ENCODE results near the gene MMRN2. TPM values are rescaled to one million over a fixed set of nuclear protein-coding genes. Genes with fewer than 3 reads are reported as not detected.

Gene MMRN2
- total RNA-seq, 2 donors from 2014 or later: 16.8 to 17.4 TPM

DNA sequence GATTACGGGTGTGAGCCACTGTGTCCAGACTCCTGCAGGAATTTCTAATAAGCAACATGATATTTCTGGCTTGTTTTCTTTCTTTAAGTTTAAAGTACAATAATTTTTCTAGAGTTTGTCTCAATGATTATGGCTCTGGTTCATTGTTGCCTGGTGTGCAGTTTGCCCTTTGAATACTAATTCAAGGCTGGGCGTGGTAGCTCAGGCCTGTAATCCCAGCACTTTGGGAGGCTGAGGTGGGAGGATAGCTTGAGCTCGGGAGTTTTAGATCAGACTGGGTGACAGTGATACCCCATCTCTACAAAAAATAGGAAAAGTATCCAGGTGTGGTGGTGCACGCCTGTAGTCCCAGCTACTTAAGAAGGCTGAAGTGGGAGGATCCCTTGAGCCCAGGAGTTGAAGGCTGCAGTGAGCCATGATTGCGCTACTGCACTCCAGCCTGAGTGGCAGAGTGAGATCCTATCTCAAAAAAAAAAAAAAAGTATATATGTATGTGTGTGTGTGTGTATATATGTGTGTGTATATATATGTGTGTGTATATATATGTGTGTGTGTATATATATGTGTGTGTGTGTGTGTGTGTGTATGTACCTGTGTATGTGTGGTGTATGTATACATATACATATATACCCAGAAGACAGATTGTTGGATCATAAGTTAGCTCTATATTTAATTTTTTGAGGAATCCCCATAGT, 19.1 kb upstream of the MMRN2 start:
- H3K27ac ChIP-seq: no peak overlapping the region
- peaks cover 21% of the 10 kb centered on the region for H3K4me1 ChIP-seq
- WGBS, 2 donors: 95 to 96% methylated on average over 5 of the region's 5 CpGs
- no peaks in the 10 kb centered on the region for H3K9me3 ChIP-seq
- no peak overlapping the region for H3K4me3 ChIP-seq
- intact Hi-C loops (cut with DNase I): no loop called here
- no peak for ATAC-seq
- no peaks in the 10 kb centered on the region for H3K36me3 ChIP-seq (replicated peaks in 1 of 2; ENCODE audit: insufficient read depth in 1 of 2, low read depth in 2 of 2)
- no peak for DNase-seq
- TF ChIP-seq, protein P1, sequence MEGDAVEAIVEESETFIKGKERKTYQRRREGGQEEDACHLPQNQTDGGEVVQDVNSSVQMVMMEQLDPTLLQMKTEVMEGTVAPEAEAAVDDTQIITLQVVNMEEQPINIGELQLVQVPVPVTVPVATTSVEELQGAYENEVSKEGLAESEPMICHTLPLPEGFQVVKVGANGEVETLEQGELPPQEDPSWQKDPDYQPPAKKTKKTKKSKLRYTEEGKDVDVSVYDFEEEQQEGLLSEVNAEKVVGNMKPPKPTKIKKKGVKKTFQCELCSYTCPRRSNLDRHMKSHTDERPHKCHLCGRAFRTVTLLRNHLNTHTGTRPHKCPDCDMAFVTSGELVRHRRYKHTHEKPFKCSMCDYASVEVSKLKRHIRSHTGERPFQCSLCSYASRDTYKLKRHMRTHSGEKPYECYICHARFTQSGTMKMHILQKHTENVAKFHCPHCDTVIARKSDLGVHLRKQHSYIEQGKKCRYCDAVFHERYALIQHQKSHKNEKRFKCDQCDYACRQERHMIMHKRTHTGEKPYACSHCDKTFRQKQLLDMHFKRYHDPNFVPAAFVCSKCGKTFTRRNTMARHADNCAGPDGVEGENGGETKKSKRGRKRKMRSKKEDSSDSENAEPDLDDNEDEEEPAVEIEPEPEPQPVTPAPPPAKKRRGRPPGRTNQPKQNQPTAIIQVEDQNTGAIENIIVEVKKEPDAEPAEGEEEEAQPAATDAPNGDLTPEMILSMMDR (IDR thresholded peaks at IDR 0.05): no peak
- TF ChIP-seq POLR2A (IDR thresholded peaks at IDR 0.05): no peak
- no peaks in the 10 kb centered on the region for H3K27me3 ChIP-seq

DNA sequence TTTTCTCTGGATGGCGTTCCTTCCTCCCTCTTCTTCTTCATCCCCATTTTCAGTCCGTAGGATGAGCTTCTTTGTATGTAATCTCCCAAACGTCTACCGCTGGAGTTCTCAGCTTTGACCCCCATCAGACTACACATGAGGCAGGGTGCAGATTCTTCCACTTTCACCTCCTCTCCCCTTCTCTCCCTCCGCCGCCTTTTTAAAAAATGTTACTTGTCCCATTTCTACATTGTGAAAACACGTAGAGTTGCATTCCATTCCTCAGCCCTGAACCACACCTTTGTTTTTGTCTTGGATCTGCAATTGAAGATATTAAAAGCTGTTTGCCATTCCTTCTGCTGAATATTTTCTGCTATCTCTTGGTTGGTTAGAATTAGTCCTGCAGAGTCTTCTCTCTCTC, 17.1 kb upstream of the MMRN2 start:
- intact Hi-C loops (cut with DNase I): no loop called here
- Histone ChIP-seq H3K36me3 (replicated peaks in 1 of 2; ENCODE audit: insufficient read depth in 1 of 2, low read depth in 2 of 2) (no peaks in the 10 kb centered on the region), H3K27me3 (no peaks in the 10 kb centered on the region), H3K4me1 (peaks cover 20% of the 10 kb centered on the region), H3K27ac (no peak overlapping the region), H3K9me3 (no peaks in the 10 kb centered on the region), H3K4me3 (no peak overlapping the region)
- 75 to 79% methylated on average over 7 of the region's 7 CpGs for WGBS, 2 donors
- ATAC-seq: no peak
- no peak for TF ChIP-seq POLR2A (IDR thresholded peaks at IDR 0.05)
- TF ChIP-seq, protein P1 (IDR thresholded peaks at IDR 0.05): no peak
- no peak for DNase-seq

DNA sequence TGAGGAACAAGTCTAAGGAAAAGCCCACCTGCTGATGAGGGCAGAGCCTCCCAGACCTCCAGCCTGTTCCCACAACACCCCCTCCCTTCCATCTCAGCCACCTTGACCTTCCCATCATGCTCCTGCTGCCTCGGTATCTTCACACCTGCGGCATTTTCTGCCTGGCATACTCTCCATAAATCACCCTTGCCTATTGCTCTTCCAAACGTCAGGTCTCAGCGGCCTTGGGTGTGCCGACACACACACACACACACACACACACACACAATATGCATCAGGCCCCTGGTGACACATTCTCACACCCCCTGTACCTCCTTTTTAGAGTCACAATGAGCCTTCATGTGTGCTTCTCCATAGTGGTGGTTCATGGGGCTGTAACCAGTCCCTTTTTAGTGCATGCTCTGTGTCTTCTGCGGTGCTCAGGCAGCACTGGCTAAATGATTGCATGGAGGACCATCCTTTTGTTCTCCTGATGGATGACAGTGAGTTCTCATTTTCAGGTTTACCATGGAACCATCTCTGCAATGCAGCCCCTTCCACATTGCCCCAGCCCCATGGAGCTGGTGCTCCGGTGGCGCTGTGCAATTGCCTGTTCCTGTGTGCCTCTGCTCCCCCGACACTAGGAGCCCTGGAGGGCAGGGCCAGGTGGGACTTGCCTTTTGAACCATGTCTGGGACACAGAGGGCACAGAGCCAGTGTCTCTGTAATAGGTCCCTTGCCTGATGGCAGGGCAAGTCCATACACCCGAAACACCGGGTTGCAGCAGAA, 15.4 kb upstream of the MMRN2 start:
- no peak for ATAC-seq
- intact Hi-C loops (cut with DNase I): no loop called here
- Histone ChIP-seq H3K27ac (peak overlapping the region in 2 of 4 donors; percentile 95 to 99), H3K36me3 (replicated peaks in 1 of 2; ENCODE audit: insufficient read depth in 1 of 2, low read depth in 2 of 2) (no peaks in the 10 kb centered on the region), H3K4me1 (peaks cover 36% of the 10 kb centered on the region), H3K27me3 (no peaks in the 10 kb centered on the region), H3K4me3 (no peak overlapping the region), H3K9me3 (no peaks in the 10 kb centered on the region)
- 80 to 86% methylated on average over 9 to 11 of the region's 11 CpGs for WGBS, 2 donors
- TF ChIP-seq POLR2A (IDR thresholded peaks at IDR 0.05): no peak
- TF ChIP-seq, protein P1 (IDR thresholded peaks at IDR 0.05): no peak
- peak in 1 of 4 donors; percentile 5 for DNase-seq

DNA sequence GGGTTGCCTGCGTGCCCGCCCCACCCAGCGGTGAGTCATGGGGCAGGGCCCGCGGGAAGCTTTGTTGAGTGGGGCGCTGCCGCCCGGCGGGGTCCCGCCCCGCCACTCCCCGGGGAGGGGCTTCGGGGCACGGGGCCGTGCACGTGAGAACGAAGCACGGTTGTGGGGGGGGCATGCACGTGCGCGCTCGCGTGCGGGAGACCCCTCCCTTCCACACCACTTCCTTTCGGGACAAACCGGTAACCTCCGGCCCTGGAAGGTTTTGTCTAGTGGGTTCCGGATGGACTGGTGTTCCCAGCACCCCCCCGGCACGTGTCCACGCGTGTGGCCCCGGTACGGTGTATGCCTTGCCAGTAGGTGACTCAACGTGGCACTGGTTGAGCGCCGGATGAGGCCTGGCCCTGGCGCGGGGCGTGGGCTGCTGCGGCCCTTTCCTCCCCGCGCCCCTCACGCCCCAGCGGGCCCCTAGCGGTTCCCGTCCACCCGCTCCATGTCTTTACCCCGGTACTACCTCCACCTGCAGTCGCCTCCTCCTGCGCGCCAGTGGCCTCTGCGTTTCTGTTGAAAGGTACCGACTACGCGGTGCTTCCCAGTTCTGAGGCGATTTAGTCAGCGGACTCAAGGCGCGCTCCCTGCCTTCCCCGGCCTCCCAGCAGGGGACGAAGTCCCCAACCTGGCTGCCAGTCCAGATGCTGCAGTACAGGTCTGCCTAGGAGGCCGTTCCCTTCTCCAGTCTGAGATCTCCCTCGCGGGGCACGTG, 14.0 kb upstream of the MMRN2 start:
- H3K4me3 ChIP-seq: peak overlapping the region; percentile 4 to 71
- H3K4me1 ChIP-seq: peaks cover 50% of the 10 kb centered on the region
- DNase-seq (peak; percentile 90 to 94 (median 92)), ATAC-seq (peak; percentile 87)
- no peaks in the 10 kb centered on the region for H3K9me3 ChIP-seq
- intact Hi-C loops (cut with DNase I): no loop called here
- WGBS, 2 donors: 0 to 5% methylated on average over 3 to 52 of the region's 66 CpGs
- no peaks in the 10 kb centered on the region for H3K36me3 ChIP-seq (replicated peaks in 1 of 2; ENCODE audit: insufficient read depth in 1 of 2, low read depth in 2 of 2)
- TF ChIP-seq, protein P1 (IDR thresholded peaks at IDR 0.05): peak in 4 of 7 experiments; percentile 16 to 58 (median 52)
- TF ChIP-seq POLR2A (IDR thresholded peaks at IDR 0.05): peak in 2 of 3 donors; percentile 60 to 75
- peak overlapping the region; percentile 88 to 99 (median 93) for H3K27ac ChIP-seq
- H3K27me3 ChIP-seq: no peaks in the 10 kb centered on the region

Data from body of pancreas (tissue), 4 donors.